Measurements from ENCODE around the gene SULT1C2.
"Not testable (repeated sequence)": the region's sequence is repeated elsewhere in the genome, so short reads cannot be mapped to it uniquely, and the experiment has no call there.

The SULT1C2 gene

GRCh38 chr2:108288534-108289106 is at the start of gene SULT1C2:
SULT1C2 (plus strand) TSS chr2:108288895; CDS start chr2:108293668, 4,773 bp downstream.
- no peak for DNase-seq

- no peak for DNase-seq
Observed at GRCh38 chr2:108239786-108240185, 48.9 kb upstream of the SULT1C2 start, which contains the start of gene SULT1C3. SULT1C3 (plus strand) TSS chr2:108239968; CDS start chr2:108247195, 7,227 bp downstream.

GRCh38 chr2:108240966-108241365 is 47.7 kb upstream of the SULT1C2 start:
- DNase-seq, result no peak

GRCh38 chr2:108243566-108243965 is 45.1 kb upstream of the SULT1C2 start:
- DNase-seq, result no peak

GRCh38 chr2:108244667-108245414 is 43.9 kb upstream of the SULT1C2 start:
- no peak for DNase-seq

GRCh38 chr2:108253106-108253505 is 35.6 kb upstream of the SULT1C2 start:
- DNase-seq, result no peak

- DNase-seq, result no peak
Observed at GRCh38 chr2:108257757-108258331, 30.9 kb upstream of the SULT1C2 start.

GRCh38 chr2:108260773-108261172 is 27.9 kb upstream of the SULT1C2 start:
- DNase-seq, result no peak

- DNase-seq, result no peak
Observed at GRCh38 chr2:108262036-108262435, 26.7 kb upstream of the SULT1C2 start.

GRCh38 chr2:108263401-108263800 is 25.3 kb upstream of the SULT1C2 start:
- no peak for DNase-seq

GRCh38 chr2:108266218-108266617 is 22.5 kb upstream of the SULT1C2 start:
- DNase-seq, result no peak

- peak in 1 of 2 donors; percentile 2 for DNase-seq
Observed at GRCh38 chr2:108267101-108267500, 21.6 kb upstream of the SULT1C2 start.

GRCh38 chr2:108268001-108268400 is 20.7 kb upstream of the SULT1C2 start:
- no peak for DNase-seq

GRCh38 chr2:108270346-108270745 is 18.3 kb upstream of the SULT1C2 start:
- DNase-seq, result no peak

- no peak for DNase-seq
Observed at GRCh38 chr2:108270768-108271506, 17.8 kb upstream of the SULT1C2 start.

- DNase-seq, result no peak
Observed at GRCh38 chr2:108271691-108272253, 16.9 kb upstream of the SULT1C2 start.

GRCh38 chr2:108278631-108279030 is 10.1 kb upstream of the SULT1C2 start:
- no peak for DNase-seq

- DNase-seq, result no peak
Observed at GRCh38 chr2:108279468-108279867, 9.2 kb upstream of the SULT1C2 start.

- DNase-seq, result no peak
Observed at GRCh38 chr2:108280466-108280865, 8.2 kb upstream of the SULT1C2 start.

- not testable (repeated sequence) for DNase-seq
Observed at GRCh38 chr2:108284566-108284965, 4.1 kb upstream of the SULT1C2 start.

- DNase-seq, result no peak
Observed at GRCh38 chr2:108285616-108286015, 3.1 kb upstream of the SULT1C2 start.

- no peak for DNase-seq
Observed at GRCh38 chr2:108287169-108287568, 1.5 kb upstream of the SULT1C2 start.

- DNase-seq, result no peak
Observed at GRCh38 chr2:108293850-108294249, 5.2 kb downstream of the SULT1C2 start.
